ENCODE data around the gene SGIP1.

DNA sequence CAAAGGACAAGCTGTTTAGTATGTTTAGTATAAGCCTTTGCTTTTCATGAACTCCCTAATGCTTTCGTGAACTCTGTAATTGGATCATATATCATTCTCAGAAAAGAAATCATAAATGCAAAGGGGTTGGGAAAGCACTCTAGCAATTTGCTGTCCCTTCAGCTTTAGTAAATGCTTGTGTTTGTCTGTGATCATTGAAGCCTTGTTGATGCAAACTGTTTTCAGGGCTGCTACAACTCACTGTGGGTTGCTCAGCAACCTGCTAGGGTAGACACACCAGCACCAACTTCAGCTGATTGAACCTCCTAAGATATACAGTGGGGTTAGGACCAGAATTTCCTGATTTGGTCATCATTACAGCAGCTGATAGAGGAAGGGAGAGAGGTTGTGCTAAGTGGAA lies 95.0 kb downstream of the SGIP1 start:
- TF ChIP-seq, protein P1, sequence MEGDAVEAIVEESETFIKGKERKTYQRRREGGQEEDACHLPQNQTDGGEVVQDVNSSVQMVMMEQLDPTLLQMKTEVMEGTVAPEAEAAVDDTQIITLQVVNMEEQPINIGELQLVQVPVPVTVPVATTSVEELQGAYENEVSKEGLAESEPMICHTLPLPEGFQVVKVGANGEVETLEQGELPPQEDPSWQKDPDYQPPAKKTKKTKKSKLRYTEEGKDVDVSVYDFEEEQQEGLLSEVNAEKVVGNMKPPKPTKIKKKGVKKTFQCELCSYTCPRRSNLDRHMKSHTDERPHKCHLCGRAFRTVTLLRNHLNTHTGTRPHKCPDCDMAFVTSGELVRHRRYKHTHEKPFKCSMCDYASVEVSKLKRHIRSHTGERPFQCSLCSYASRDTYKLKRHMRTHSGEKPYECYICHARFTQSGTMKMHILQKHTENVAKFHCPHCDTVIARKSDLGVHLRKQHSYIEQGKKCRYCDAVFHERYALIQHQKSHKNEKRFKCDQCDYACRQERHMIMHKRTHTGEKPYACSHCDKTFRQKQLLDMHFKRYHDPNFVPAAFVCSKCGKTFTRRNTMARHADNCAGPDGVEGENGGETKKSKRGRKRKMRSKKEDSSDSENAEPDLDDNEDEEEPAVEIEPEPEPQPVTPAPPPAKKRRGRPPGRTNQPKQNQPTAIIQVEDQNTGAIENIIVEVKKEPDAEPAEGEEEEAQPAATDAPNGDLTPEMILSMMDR (IDR thresholded peaks at IDR 0.05) = no peak
- TF ChIP-seq POLR2A (IDR thresholded peaks at IDR 0.05) (no peak), POLR2AphosphoS5 (IDR thresholded peaks at IDR 0.05) (no peak)

Measured in prostate gland (tissue), 2 donors.